Activated B cell treated with CpG ODN at 0.5 μM for 24 hours (primary cell): ENCODE measurements around the gene MBLAC1. TPM values are rescaled to one million over a fixed set of nuclear protein-coding genes. Genes with fewer than 3 reads are reported as not detected.

ENCODE experiments used
- ATAC-seq: fragments of 200-7000 bp; cut with Tn5 transposase; one replicate; pipeline ENCODE4 v1.10.0; 2021; ENCODE audit warnings: low read depth, mild to moderate bottlenecking, moderate library complexity
- CTCF ChIA-PET: fragments of 350-600 bp; sonication (Branson Sonifier 250); formaldehyde crosslinking; loops from one replicate; lab custom pipeline; 2021; ENCODE audit warnings: antibody characterized with exemption; lab: Charles Lee
- POLR2A ChIA-PET: fragments of 350-600 bp; sonication (Branson Sonifier 250); formaldehyde crosslinking; loops from one replicate; lab custom pipeline; 2021; ENCODE audit warnings: antibody characterized with exemption; lab: Charles Lee
- DNase-seq: peaks from one replicate; pipeline ENCODE4 v3.0.0; 2022
- H3K27ac Mint-ChIP-seq: one replicate; pipeline ENCODE4 v1.8.0; 2020; ENCODE audit warnings: mixed read lengths
- H3K27me3 Mint-ChIP-seq: one replicate; pipeline ENCODE4 v1.8.0; 2021; ENCODE audit warnings: mixed read lengths
- H3K36me3 Mint-ChIP-seq: one replicate; pipeline ENCODE4 v1.8.0; 2021; ENCODE audit warnings: low read depth, mixed read lengths
- H3K4me1 Mint-ChIP-seq: one replicate; pipeline ENCODE4 v1.8.0; 2021; ENCODE audit warnings: mixed read lengths
- H3K4me3 Mint-ChIP-seq: one replicate; pipeline ENCODE4 v1.8.0; 2020; ENCODE audit warnings: mild to moderate bottlenecking, mixed read lengths
- H3K9me3 Mint-ChIP-seq: one replicate; pipeline ENCODE4 v1.8.0; 2020; ENCODE audit warnings: mixed read lengths
- intact Hi-C: fragments of 100-400 bp; cut with micrococcal nuclease; formaldehyde crosslinking; loops from one replicate; pipeline ENCODE4 v1.15.1; 2024
- total RNA-seq: library from RNA; stranded (reverse); gene quantifications from 2 replicates; pipeline ENCODE4 v1.2.3, GENCODE V29; 2022
- TF ChIP-seq, protein P1 (sequence below): fragments of 200-600 bp; IDR thresholded peaks from one replicate; pipeline ENCODE4 v1.8.0; 2022; ENCODE audit warnings: antibody characterized with exemption, mild to moderate bottlenecking

The MBLAC1 gene
- total RNA-seq, 1 donor from 2014 or later: 2.2 TPM

DNA sequence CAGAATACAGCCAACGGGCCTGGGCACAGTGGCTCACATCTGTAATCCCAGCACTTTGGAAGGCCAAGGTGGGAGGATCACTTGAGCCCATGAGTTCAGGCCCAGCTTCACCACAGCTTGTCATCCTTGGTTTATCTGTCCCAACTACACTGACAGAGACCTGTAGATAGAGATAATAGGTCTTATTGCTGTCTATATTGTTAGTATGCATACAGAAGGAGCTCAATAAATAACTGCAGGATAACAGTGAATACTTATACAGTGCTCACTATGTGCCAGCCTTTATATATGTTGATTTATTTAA is 6.1 kb upstream of the MBLAC1 start:
- ChIA-PET POLR2A (interaction anchor here (0.6 to 1.9 kb wide), 5 partner anchors 19 to 57 kb away, joined by 3 to 17 read pairs (median 4); partner anchors contain the start of genes AP4M1, GPC2, MCM7 and STAG3), CTCF (no interaction called here)
- no peak for DNase-seq
- Mint-ChIP-seq H3K4me1 (peaks cover 43% of the 10 kb centered on the region), H3K9me3 (no peaks in the 10 kb centered on the region), H3K27ac (peak overlapping the region; percentile 99), H3K27me3 (no peaks in the 10 kb centered on the region), H3K4me3 (peak overlapping the region; percentile 98), H3K36me3 (peaks cover 14% of the 10 kb centered on the region)
- intact Hi-C loops: no loop called here
- TF ChIP-seq, protein P1, sequence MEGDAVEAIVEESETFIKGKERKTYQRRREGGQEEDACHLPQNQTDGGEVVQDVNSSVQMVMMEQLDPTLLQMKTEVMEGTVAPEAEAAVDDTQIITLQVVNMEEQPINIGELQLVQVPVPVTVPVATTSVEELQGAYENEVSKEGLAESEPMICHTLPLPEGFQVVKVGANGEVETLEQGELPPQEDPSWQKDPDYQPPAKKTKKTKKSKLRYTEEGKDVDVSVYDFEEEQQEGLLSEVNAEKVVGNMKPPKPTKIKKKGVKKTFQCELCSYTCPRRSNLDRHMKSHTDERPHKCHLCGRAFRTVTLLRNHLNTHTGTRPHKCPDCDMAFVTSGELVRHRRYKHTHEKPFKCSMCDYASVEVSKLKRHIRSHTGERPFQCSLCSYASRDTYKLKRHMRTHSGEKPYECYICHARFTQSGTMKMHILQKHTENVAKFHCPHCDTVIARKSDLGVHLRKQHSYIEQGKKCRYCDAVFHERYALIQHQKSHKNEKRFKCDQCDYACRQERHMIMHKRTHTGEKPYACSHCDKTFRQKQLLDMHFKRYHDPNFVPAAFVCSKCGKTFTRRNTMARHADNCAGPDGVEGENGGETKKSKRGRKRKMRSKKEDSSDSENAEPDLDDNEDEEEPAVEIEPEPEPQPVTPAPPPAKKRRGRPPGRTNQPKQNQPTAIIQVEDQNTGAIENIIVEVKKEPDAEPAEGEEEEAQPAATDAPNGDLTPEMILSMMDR: no peak
- no peak for ATAC-seq

DNA sequence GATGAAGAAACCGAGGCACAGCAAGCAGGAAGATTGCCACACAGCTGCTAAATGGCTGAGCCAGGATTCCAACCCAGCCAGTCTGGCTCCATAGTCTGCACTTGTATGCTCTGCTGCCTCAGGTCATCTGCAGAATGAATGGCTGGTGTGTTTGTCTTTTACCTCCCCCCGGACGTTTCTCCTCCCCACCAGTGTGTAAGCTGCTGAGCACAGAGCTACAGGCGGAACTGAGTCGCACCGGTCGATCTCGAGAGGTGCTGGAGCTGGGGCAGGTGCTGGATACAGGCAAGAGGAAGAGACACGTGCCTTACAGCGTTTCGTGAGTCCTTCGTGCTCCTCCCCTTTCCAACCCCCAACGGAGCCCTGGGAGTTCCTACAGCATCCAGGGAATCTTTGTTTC is 4.7 kb upstream of the MBLAC1 start:
- ChIA-PET CTCF (no interaction called here), POLR2A (interaction anchor here (0.7 kb wide), 1 partner anchor 22 kb away, joined by 4 read pairs; no protein-coding TSS in a partner anchor)
- Mint-ChIP-seq H3K4me1 (peaks cover 54% of the 10 kb centered on the region), H3K36me3 (peaks cover 20% of the 10 kb centered on the region), H3K4me3 (no peak overlapping the region), H3K27ac (no peak overlapping the region), H3K9me3 (no peaks in the 10 kb centered on the region), H3K27me3 (no peaks in the 10 kb centered on the region)
- TF ChIP-seq, protein P1: no peak
- intact Hi-C loops: no loop called here
- ATAC-seq (no peak), DNase-seq (no peak)

DNA sequence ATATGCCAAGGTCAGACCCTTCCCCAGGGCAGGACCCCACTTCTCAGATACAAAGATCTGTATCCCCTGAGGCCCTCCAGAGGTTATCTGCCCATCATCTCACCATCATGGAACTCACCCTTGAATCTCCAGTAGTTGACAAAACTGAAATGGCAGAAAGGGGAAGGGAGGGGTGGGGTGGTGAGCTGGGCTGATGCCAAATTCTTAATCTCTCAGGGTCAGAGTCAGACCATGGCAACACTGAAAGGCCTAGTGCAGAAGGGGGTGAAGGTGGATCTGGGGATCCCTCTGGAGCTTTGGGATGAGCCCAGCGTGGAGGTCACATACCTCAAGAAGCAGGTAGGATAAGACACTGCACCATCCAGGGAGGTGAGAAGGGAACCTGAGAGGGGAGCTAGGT is 4.2 kb upstream of the MBLAC1 start:
- intact Hi-C loops: no loop called here
- no peak for ATAC-seq
- ChIA-PET POLR2A (interaction anchor here (0.6 to 1.0 kb wide), 2 partner anchors 46 to 92 kb away, joined by 4 to 5 read pairs; no protein-coding TSS in a partner anchor), CTCF (no interaction called here)
- no peaks in the 10 kb centered on the region for H3K9me3 Mint-ChIP-seq
- H3K27ac Mint-ChIP-seq: no peak overlapping the region
- no peak for DNase-seq
- peaks cover 54% of the 10 kb centered on the region for H3K4me1 Mint-ChIP-seq
- H3K36me3 Mint-ChIP-seq: peaks cover 20% of the 10 kb centered on the region
- H3K27me3 Mint-ChIP-seq: no peaks in the 10 kb centered on the region
- TF ChIP-seq, protein P1: no peak
- H3K4me3 Mint-ChIP-seq: no peak overlapping the region

DNA sequence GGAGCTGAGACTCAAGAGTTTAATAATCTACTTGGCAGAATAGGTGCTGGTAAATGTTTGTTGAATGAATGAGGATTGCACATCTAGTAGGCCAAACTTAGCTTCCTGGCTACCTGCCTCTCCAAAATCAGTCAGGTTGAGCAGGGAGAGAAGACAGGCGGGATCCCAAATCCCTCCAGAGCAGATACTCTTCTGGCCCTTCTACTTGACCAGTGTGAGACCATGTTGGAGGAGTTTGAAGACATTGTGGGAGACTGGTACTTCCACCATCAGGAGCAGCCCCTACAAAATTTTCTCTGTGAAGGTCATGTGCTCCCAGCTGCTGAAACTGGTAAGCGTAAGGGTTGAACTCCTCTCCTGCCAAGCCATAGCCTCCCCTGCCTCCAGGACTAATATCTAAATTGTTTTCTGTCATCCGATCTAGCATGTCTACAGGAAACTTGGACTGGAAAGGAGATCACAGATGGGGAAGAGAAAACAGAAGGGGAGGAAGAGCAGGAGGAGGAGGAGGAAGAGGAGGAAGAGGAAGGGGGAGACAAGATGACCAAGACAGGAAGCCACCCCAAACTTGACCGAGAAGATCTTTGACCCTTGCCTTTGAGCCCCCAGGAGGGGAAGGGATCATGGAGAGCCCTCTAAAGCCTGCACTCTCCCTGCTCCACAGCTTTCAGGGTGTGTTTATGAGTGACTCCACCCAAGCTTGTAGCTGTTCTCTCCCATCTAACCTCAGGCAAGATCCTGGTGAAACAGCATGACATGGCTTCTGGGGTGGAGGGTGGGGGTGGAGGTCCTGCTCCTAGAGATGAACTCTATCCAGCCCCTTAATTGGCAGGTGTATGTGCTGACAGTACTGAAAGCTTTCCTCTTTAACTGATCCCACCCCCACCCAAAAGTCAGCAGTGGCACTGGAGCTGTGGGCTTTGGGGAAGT is 2.2 kb upstream of the MBLAC1 start:
- Mint-ChIP-seq H3K27ac (peak overlapping the region; percentile 35), H3K36me3 (peaks cover 12% of the 10 kb centered on the region), H3K27me3 (no peaks in the 10 kb centered on the region), H3K4me1 (peaks cover 49% of the 10 kb centered on the region), H3K4me3 (no peak overlapping the region), H3K9me3 (no peaks in the 10 kb centered on the region)
- no peak for ATAC-seq
- intact Hi-C loops: no loop called here
- TF ChIP-seq, protein P1: no peak
- POLR2A ChIA-PET: interaction anchor here (0.6 to 2.9 kb wide), 5 partner anchors 24 to 245 kb away, joined by 3 to 49 read pairs (median 9); partner anchors contain the start of genes AP4M1 and MCM7
- CTCF ChIA-PET: interaction anchor here (1.2 kb wide), 1 partner anchor 221 kb away, joined by 3 read pairs; no protein-coding TSS in a partner anchor
- no peak for DNase-seq
